Umbilical cord (tissue), 2 donors: Measurements from ENCODE around the gene RDH16. TPM values are rescaled to one million over a fixed set of nuclear protein-coding genes. Genes with fewer than 3 reads are reported as not detected.

Source experiments
- DNase-seq: peaks from one replicate; pipeline ENCODE4 v3.0.0-alpha.2; 2015; ENCODE audit warnings: low spot score
- total RNA-seq: library from RNA; depleted of rRNA; stranded (reverse); fragments of >200 nt; gene quantifications from one replicate; pipeline ENCODE4 v1.2.3, GENCODE V29; 2014; ENCODE audit warnings: low replicate concordance; ENCODE audit not compliant: insufficient read depth

The RDH16 gene, protein sequence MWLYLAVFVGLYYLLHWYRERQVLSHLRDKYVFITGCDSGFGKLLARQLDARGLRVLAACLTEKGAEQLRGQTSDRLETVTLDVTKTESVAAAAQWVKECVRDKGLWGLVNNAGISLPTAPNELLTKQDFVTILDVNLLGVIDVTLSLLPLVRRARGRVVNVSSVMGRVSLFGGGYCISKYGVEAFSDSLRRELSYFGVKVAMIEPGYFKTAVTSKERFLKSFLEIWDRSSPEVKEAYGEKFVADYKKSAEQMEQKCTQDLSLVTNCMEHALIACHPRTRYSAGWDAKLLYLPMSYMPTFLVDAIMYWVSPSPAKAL
- total RNA-seq = 0.96 TPM

DNA sequence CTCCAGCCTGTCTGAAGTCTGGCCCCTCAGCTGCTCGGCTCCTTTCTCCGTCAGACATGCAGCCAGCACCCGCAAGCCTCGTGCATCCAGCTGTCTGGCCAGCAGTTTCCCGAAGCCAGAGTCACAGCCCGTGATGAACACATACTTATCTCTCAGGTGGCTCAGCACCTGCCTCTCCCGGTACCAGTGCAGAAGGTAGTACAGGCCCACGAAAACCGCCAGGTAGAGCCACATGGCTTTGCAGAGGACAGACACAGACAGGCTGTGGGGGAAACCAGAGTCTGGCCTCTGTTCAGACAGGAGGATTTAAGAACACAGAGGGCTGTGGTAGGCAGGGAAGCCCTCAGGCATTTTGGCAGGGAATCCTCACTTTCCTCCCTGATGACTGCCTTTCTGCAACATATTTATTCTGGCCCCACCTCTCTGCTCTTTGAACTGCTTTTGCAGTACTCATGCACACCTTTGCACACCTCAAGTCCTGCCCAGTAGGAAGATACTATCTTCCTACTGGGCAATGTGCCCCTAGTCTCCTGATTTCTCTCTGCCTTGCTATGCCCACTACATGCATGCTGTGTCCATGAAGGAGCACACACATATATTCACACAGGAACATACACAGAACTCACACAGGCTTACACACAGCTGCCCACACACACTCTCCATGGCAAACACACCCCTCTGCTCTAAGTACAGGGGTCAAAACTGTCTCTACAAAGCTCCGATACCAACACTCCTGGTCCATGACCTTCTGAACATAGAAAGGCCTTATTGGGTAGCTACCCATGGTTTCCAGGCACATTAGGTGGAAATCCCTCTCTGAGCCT is at the start of gene RDH16:
TSS of gene RDH16 (minus strand) at position 380 of the 824 bp plus-strand sequence. CDS start at position 234, 146 bp downstream.
- DNase-seq = peak; percentile 43

DNA sequence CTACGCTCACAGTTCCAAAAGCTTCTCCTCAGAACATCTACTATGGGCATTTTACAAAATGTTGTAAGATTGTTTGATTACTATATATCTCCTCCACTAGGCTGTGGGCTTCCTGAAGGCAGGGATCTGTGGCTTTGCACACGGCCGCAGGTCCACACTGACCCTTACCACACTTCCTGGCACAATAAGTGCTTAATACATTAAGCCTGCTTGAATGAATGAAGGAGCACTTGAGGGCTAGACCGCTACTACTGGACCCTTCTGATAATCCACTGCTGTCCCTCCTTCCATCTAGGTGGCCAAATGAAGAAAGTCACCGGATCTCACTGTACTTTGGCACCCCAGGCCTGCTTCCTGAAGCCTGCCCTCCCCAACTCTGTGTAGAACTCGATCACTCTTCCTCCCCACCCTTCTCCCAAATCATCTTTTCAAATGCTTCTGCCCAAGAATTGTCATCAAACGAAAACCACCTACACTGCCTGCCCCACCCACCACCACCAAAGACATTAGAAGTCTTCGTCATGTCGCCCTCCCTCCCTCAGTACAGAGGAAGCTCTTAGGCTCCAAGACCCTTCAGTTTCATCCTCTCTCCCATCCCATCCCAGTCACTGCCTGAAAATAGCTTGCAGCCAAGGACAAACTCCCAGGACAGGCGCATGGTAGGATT is 49.5 kb upstream of the RDH16 start:
- DNase-seq = no peak

DNA sequence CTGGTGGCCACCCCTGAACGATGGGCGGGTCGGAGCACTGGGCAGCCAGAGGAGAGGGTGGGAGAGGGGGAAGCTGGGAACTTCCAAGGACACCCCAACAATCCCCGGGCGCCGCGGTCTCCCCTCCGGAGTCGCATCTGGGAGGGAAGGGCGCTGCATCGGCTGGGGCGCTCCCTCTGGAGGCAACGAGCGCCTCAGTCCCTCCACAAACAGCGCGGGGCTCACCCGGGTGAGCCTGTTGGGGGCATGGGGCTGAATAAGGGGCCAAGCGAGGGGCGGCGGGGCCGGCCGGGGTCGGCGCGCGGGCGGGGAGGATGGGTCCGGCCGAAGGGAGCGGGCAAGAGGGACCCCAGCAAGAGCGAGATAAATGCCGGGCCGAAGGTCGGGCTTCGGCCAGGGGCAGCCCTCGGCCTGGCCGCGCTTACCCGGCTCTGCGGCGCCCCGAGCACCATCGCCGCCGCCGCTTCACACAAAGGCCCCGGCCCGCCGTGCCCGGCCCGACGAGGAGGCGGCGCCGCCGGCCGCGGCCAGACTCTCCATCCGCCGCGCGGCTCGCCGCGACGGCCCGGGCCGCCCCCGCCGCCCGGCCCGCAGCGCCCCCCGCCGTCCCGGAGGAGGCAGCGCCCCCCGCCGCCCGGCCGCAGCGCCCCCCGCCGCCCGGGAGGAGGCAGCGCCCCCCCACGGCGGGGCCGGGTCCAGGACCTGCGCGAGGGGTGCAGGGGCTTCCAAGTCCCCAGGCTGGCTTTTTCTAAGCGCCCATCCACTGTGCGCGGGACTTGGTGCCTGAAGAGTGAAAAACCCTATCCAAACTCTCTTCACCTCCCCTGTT is 48.8 kb upstream of the RDH16 start, which contains the start of gene ZBTB39:
TSS of gene ZBTB39 (minus strand) at position 567 of the 829 bp plus-strand sequence. CDS start 1,629 bp downstream, outside the sequence.
- peak; percentile 47 for DNase-seq

DNA sequence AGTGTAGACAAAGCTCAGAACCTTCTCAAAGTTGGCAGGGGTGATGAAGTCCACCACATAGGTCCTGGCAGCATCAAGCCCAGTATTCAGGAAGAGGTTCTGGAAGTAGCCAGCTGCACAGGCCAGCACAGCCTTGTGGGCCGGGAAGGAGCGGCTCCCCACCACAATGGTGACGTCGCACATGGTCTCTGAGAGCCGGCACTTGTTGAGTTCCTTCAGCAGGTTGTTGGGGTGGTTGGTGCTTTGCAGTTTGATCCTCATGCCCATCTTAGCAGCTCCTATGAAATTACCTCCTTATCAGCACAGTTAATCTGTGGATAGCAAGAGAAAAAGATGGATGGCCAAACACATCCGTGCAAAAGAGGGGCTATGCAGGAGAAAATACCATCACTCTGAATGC is 47.2 kb upstream of the RDH16 start:
- no peak for DNase-seq

DNA sequence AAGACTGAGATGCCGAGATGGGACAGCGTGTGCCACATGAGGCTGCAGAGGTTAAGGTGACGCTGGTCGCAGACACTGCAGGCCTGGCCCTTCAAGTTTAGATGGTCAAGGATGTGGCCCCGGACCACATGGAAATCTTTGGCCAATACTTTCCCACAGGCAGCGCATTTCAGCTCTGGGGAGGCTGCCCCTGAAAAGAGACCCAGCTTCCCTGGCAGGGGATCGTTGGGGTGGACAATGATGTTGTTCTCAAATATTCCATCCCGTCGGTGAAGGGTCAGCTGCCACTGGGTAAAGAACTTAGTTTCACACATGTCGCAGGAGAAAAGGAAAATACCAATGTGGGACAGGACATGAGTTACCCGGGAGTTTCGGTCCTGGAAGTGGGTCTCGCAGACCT is 46.0 kb upstream of the RDH16 start:
- DNase-seq = no peak

DNA sequence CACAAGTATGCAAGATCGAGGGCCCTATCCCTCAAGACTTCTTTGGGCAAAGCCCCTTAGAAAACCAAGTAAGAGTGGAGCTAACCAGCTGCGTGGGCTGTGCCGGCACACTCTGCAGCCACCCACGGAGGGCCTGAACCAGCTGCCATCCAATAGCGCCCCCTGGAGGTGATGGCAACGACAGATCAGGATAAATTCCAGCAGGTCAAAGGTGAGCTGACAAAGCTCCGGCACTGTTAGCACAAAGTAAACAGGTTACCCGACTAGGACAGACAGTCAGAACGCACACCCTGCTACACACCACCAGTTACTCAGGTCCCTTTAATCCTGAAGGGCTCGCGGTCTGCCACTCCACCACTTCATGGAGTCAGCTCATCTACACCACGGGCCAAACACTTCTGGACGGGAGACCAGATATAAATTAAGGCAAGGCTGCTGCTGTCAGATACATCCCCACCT is 44.1 kb upstream of the RDH16 start:
- DNase-seq = peak; percentile 46

DNA sequence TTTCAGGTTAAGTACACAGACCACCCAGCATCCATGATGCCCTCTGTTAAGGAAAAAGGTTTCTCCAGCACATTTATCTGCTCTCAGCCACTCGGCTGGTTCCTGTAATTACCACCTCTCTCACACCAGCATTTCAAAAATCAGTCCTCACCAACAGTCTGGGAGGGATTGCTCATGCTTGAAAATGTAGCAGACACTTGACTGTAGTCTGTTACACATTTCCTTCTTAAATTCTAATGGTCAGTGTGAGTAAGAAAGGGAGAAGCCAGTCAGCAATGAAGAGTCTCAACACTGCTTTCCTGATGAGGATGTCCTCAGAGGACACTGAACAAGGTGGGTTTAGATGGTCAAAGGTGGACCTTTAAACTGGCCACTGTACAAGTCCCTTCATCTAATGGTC is 43.0 kb upstream of the RDH16 start:
- DNase-seq = no peak

DNA sequence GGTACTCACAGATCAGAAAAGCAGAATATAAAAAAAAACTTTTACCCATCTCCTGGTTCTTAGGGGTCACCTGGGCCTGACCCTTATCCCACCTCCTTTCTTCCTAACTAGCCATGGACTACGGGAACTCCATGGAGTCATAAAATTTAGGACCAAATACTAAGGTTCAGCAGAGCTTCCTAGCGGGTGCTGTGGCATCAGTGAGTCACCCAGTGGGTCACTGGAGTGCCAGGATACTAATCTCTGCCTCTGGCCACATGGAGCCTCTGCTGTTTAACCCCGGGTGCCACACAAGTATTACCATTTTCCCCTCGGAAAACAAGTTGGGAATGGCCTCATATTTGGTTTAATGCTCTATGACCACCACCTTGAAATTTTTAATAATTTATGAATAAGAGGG is 42.0 kb upstream of the RDH16 start:
- no peak for DNase-seq

DNA sequence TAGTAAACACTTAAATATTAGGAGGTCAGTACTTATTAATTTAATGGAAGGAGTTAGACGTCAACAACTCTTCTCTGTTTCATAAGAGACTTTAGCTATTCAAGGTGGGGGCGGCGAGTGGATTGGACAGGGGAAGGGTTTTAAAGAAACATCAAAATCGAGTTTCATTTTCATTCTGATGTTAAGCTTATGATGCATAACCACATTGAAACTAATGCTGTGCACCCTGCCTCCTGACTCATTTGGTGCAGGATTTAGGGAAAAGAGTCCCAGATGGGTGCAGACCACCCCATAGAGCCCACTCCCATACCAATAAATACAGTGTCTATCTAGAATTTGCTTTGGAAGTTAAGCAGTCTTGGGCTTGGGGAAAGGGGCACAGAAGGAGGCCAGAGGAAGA is 41.6 kb upstream of the RDH16 start:
- DNase-seq = no peak

DNA sequence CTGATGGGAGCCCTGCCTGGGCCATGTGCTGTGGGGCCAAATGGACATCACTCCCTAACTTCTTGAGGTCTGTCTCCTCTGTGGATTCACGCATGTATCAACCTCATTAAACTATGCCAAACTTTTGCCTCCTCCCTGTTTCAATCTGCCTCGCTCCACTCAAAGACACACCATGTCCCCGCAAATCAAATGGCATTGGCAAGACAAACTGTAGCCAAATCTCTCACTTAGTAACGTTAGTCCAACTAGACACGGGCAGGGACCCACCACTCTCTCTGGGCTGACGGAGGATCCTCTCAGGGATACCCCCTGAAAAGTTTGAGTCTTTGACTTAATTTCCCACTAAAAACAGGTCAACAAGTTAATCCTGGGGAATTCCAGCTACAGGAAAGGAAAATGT is 40.9 kb upstream of the RDH16 start:
- DNase-seq = no peak

DNA sequence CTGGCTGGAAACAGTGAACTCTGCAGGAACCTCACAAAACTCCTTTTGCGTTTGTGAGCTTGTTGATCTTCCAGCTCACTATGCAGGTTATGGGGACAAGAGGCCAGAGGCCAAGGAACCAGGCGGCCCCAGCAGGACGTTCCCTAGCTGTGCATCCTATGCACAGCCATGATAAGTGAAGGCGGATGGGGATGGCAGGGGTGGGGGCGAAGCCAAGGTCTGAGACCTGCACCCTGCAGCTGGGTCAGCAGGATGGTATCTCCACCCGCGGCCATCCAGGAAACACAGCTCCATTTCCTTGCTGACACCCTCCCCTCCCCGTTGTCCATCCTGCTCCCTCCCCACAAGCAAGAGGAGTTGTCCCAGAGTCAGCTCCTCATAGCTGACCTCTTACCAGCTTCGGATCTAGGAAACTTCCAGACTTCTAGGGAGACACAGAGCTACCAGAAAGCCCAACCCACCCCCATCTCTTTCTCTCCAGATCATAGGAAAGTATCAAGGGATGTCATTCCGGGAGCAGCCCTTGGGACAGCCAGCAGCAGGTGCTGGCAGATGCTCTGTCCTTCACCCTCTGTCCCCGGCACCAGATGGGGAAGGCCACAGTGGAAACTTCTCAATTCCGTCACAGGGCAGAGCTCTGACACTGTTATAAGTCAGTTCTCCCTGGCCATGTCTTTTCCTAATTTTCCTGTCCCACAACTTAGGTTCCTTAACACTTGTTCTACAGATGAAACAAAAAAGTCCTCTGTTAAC is 39.6 kb upstream of the RDH16 start:
- DNase-seq = no peak

DNA sequence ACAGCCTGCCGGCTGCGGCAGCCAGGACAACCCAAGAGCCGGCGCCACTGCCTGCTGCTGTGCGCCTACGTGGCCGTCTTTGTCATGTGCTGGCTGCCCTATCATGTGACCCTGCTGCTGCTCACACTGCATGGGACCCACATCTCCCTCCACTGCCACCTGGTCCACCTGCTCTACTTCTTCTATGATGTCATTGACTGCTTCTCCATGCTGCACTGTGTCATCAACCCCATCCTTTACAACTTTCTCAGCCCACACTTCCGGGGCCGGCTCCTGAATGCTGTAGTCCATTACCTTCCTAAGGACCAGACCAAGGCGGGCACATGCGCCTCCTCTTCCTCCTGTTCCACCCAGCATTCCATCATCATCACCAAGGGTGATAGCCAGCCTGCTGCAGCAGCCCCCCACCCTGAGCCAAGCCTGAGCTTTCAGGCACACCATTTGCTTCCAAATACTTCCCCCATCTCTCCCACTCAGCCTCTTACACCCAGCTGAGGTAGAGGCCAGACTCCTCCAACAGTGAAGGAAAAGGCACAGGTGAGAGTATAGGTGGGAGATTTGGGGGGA is 38.6 kb upstream of the RDH16 start:
- no peak for DNase-seq

DNA sequence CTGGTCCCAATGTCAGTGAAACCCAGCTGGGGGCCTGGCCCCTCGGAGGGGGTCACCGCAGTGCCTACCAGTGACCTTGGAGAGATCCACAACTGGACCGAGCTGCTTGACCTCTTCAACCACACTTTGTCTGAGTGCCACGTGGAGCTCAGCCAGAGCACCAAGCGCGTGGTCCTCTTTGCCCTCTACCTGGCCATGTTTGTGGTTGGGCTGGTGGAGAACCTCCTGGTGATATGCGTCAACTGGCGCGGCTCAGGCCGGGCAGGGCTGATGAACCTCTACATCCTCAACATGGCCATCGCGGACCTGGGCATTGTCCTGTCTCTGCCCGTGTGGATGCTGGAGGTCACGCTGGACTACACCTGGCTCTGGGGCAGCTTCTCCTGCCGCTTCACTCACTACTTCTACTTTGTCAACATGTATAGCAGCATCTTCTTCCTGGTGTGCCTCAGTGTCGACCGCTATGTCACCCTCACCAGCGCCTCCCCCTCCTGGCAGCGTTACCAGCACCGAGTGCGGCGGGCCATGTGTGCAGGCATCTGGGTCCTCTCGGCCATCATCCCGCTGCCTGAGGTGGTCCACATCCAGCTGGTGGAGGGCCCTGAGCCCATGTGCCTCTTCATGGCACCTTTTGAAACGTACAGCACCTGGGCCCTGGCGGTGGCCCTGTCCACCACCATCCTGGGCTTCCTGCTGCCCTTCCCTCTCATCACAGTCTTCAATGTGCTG is 38.0 kb upstream of the RDH16 start:
- no peak for DNase-seq

DNA sequence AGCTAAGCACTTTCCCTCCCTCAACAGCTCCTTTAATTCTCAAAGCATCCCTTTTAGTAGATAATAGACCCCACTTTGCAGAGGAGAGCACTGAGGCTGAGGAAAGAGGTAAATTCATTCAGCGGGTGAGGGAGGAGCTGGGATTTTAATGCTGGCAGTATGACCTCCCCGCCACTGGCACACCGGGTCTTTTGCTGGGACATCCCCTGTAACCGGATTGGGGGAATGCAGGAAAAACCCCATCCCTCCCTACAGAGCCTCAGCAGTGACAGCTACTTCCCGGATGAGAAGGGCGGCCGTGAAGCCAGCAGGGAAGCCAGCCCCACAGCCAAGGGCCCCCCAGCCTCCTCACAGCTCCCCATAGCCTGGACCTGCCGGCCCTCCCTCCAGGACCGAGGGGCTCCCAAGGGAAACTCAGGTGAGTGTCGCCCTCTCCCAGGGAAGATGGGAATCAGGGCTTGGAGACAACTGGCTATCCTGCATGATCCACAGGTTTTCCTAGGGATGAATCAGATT is 36.9 kb upstream of the RDH16 start:
- DNase-seq = no peak

DNA sequence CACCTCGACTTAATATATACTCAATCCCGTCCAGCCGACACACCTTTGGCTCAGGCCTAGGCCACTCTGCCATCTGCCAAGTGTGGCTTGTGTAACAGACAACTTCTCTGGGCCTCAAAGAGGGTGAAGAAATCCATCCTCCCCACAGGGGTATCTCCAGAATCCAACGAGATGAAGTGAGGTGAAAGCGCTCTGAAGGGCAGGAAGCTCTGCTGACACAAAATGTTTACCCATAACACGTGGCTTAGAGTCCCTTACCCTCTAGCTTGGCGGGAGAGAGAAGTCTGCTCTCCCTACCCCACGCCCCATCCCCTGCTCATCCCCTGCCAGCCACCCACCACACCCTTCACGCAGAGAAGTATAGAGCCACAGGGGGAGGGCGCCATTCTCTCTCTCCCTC is 35.9 kb upstream of the RDH16 start:
- no peak for DNase-seq

DNA sequence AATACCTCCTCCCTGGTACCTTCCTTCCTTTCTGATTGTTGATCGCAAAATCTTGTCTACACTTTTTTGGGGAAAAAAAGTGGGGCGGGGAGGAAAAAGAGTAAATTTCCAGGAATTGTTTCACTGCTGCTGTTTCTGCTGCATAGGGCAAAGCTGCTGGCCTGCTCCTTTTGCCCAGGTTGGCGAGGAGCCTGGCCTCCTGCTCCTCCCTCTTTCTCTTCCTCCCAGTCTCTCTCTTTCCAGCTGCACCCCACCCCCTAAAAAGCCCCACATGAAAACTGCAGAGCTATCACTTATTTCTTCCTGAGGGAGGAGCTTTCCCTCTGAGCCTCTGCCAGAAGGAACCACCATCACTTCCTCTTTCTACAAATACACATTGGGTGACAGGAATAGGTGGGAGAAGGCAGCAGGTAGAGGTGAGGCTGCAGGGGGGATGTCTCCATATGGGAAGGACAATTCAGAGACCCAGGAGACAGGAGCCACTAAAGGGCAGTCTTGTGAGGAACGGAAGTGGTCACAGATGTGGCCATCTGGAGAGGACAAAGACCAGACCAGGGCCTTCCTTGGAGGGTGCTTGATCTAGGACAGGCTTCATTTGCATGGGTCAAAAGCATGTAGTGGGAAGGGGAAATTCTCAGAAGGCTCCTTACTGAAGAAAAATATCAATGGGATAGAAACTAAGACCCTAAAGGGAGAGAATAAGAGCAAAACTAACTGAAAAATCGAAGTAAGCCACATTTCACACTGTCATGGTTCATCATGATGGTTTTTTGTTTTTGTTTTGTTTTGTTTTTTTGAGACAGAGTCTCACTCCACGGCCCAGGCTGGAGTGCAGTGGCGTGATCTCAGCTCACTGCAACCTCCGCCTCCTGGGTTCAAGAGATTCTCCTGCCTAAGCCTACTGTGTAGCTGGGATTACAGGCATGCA is 34.2 kb upstream of the RDH16 start:
- DNase-seq = peak; percentile 66

DNA sequence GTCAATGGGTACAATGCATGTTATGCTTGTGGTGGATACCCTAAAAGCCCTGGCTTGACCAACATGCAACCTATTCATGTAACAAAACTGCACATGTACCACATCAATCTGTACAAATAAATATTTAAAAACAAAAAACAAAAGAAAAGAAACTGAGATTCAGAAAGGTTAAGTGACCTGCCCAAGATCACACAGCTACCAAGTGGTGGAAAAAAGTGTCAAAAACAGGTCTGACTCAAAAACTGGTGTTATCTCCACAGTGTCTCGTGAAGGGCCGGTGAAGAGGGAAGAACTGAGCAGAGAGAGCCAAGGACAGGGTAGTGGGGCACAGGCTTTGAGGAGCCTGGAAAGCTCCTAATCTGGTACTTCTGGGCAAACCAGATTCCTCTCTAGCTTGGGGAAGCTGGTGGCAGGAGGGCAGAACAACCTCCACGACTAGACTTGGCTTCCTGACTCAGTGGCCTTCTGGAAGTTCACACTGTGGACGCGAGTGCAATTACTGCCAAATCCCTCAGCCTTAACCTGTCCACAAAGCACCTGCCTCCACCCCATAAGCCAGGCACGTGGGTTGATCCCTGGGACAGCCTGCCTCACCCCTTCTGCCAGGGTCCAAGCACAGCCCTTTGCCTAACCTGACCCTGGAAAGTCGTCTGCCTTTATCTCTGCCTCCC is 33.4 kb upstream of the RDH16 start:
- no peak for DNase-seq
